ENCODE data around the gene CLP1. TPM values are rescaled to one million over a fixed set of nuclear protein-coding genes. Genes with fewer than 3 reads are reported as not detected.
A peak's percentile ranks its signal among the peaks of the same experiment; 100 is the strongest.

The CLP1 gene
- total and polyA plus RNA-seq, 9 donors, result 5.5 to 11.9 (median 10.5) TPM

- TF ChIP-seq EP300 (IDR thresholded peaks at IDR 0.05) (no peak), POLR2A (IDR thresholded peaks at IDR 0.05) (no peak), CTCF (IDR thresholded peaks at IDR 0.05) (peak; percentile 22 to 43 (median 30))
- H3K36me3 ChIP-seq, result no peaks in the 10 kb centered on the region
- no peak overlapping the region for H3K27ac ChIP-seq
- no peak overlapping the region for H3K4me3 ChIP-seq
- intact Hi-C loops (cut with DNase I), result loop anchor here (2.0 to 10.0 kb wide), 5 partner anchors 72 to 316 kb away; partner anchors contain the start of genes UBE2L6 (in 3 of the 4) and TNKS1BP1 (in 1 of the 4)
- peaks cover 22% of the 10 kb centered on the region for H3K4me1 ChIP-seq (ENCODE audit: insufficient read depth)
- peak in 2 of 5 donors; percentile 39 to 60 for DNase-seq
- WGBS, 3 donors, result 40 to 42% (median 41%) methylated on average over 7 of the region's 7 CpGs
- H3K9me3 ChIP-seq, result no peaks in the 10 kb centered on the region
- H3K27me3 ChIP-seq, result no peaks in the 10 kb centered on the region
Measured at GRCh38 chr11:57641011-57641807, 16.4 kb upstream of the CLP1 start.

GRCh38 chr11:57643802-57644201 lies 13.8 kb upstream of the CLP1 start:
- intact Hi-C loops (cut with DNase I), result loop anchor here (5.0 to 10.0 kb wide), 3 partner anchors 77 to 319 kb away; partner anchors contain the start of genes UBE2L6 (in 2 of the 4) and TNKS1BP1 (in 1 of the 4)
- Histone ChIP-seq H3K4me1 (ENCODE audit: insufficient read depth) (peaks cover 36% of the 10 kb centered on the region), H3K4me3 (no peak overlapping the region), H3K36me3 (no peaks in the 10 kb centered on the region), H3K9me3 (no peaks in the 10 kb centered on the region), H3K27me3 (no peaks in the 10 kb centered on the region), H3K27ac (no peak overlapping the region)
- TF ChIP-seq POLR2A (IDR thresholded peaks at IDR 0.05) (no peak), CTCF (IDR thresholded peaks at IDR 0.05) (no peak), EP300 (IDR thresholded peaks at IDR 0.05) (no peak)
- DNase-seq, result no peak
- WGBS, 3 donors, result 63 to 72% (median 71%) methylated on average over 3 of the region's 3 CpGs

GRCh38 chr11:57644748-57645688 lies 12.5 kb upstream of the CLP1 start:
- Histone ChIP-seq H3K4me3 (no peak overlapping the region), H3K27ac (peak overlapping the region; percentile 7 to 59), H3K9me3 (no peaks in the 10 kb centered on the region), H3K4me1 (ENCODE audit: insufficient read depth) (peaks cover 29% of the 10 kb centered on the region), H3K27me3 (no peaks in the 10 kb centered on the region), H3K36me3 (no peaks in the 10 kb centered on the region)
- TF ChIP-seq EP300 (IDR thresholded peaks at IDR 0.05) (no peak), CTCF (IDR thresholded peaks at IDR 0.05) (peak; percentile 67 to 81 (median 70)), POLR2A (IDR thresholded peaks at IDR 0.05) (no peak)
- 6 to 9% (median 6%) methylated on average over 17 of the region's 17 CpGs for WGBS, 3 donors
- peak; percentile 77 to 91 (median 83) for DNase-seq
- intact Hi-C loops (cut with DNase I), result loop anchor here (5.0 to 10.0 kb wide), 3 partner anchors 78 to 320 kb away; partner anchors contain the start of genes UBE2L6 (in 2 of the 4) and TNKS1BP1 (in 1 of the 4)

GRCh38 chr11:57645689-57646085 lies 11.9 kb upstream of the CLP1 start:
- Histone ChIP-seq H3K27me3 (no peaks in the 10 kb centered on the region), H3K4me1 (ENCODE audit: insufficient read depth) (peaks cover 29% of the 10 kb centered on the region), H3K36me3 (no peaks in the 10 kb centered on the region), H3K9me3 (no peaks in the 10 kb centered on the region), H3K4me3 (no peak overlapping the region), H3K27ac (peak overlapping the region; percentile 7 to 59)
- peak in 4 of 5 donors; percentile 42 to 55 (median 54) for DNase-seq
- WGBS, 3 donors, result 14 to 22% (median 15%) methylated on average over 5 of the region's 5 CpGs
- intact Hi-C loops (cut with DNase I), result loop anchor here in 2 of 4 donors (10.0 kb wide), 2 partner anchors 191 to 321 kb away; partner anchors contain the start of gene TNKS1BP1 (in 1 of the 2)
- TF ChIP-seq EP300 (IDR thresholded peaks at IDR 0.05) (no peak), POLR2A (IDR thresholded peaks at IDR 0.05) (peak; percentile 4)
